A549 (cell line): ENCODE data around the gene MOGAT3. TPM values are rescaled to one million over a fixed set of nuclear protein-coding genes. Genes with fewer than 3 reads are reported as not detected.

Experiments used
- ATAC-seq, 2 experiments: fragments of 200-7000 bp in 1 of 2; fragments of >200 bp in 1 of 2; cut with Nextera tagmentation in 1 of 2; cut with Tn5 transposase in 1 of 2; 3 replicates each; pipeline versions ENCODE4 v1.8.0 to v1.9.1; 2018 to 2020; ENCODE audit warnings: mild to moderate bottlenecking in 1 of 2, moderate library complexity in 1 of 2
- CTCF ChIA-PET: fragments of 300-600 bp; sonication (Branson Sonifier 250); formaldehyde crosslinking; extraction: SDS; loops from one replicate; lab custom pipeline; 2021; ENCODE audit warnings: antibody characterized with exemption, inconsistent platforms; lab: Yijun Ruan, JAX
- POLR2A ChIA-PET: fragments of 350-600 bp; formaldehyde crosslinking; extraction: SDS; loops from one replicate; lab custom pipeline; 2021; ENCODE audit warnings: antibody characterized with exemption, inconsistent platforms; lab: Yijun Ruan, JAX
- DNase-seq, 2 experiments: peaks; one replicate each; pipeline versions ENCODE4 v3.0.0 to v3.0.0-alpha.2; 2011 to 2016; ENCODE audit warnings: low read depth in 1 of 2, low spot score in 1 of 2
- FAIRE-seq: peaks from 2 replicates; lab custom pipeline; 2011; peaks lifted over from hg19 to GRCh38; lab: Jason Lieb, UNC
- H3K27ac ChIP-seq, 2 experiments: fragments of >200 bp; sonication (Bioruptor Twin); formaldehyde crosslinking; 3 replicates each; pipeline ENCODE4 v1.5.1; 2016 to 2017
- H3K4me1 ChIP-seq: fragments of >200 bp; sonication (Bioruptor Twin); formaldehyde crosslinking; 3 replicates; pipeline ENCODE4 v1.6.1; 2016
- H3K4me2 ChIP-seq: fragments of >200 bp; sonication (Bioruptor Twin); formaldehyde crosslinking; 3 replicates; pipeline ENCODE4 v1.6.1; 2016
- H3K4me3 ChIP-seq: fragments of >200 bp; sonication (Bioruptor Twin); formaldehyde crosslinking; 3 replicates; pipeline ENCODE4 v1.5.1; 2016
- H3K9me3 ChIP-seq: fragments of >200 bp; sonication (Bioruptor Twin); formaldehyde crosslinking; 3 replicates; pipeline ENCODE4 v1.6.1; 2016
- BHLHE40 ChIP-seq: IDR thresholded peaks from 2 replicates; pipeline ENCODE4 v1.6.1; 2012; ENCODE audit warnings: low read depth, low read length, inconsistent platforms
- CEBPB ChIP-seq, 2 experiments: fragments of >200 bp in 1 of 2; sonication (Bioruptor Twin) in 1 of 2; formaldehyde crosslinking in 1 of 2; IDR thresholded peaks; 2 replicates each; pipeline ENCODE4 v1.6.1; 2012 to 2016
- CHD2 ChIP-seq: fragments of 150-350 bp; IDR thresholded peaks from 2 replicates; pipeline ENCODE4 v1.6.1; 2014; ENCODE audit warnings: low read length; ENCODE audit not compliant: partially characterized antibody
- FOSL2 ChIP-seq, 2 experiments: fragments of 450-650 bp in 1 of 2; fragments of >200 bp in 1 of 2; sonication (Bioruptor Twin) in 1 of 2; formaldehyde crosslinking; IDR thresholded peaks; 2 replicates each; pipeline versions ENCODE4 v1.5.0 to v1.6.1; 2016 to 2020; ENCODE audit warnings: mild to moderate bottlenecking in 1 of 2, moderate library complexity in 1 of 2
- GATA3 ChIP-seq: IDR thresholded peaks from 2 replicates; pipeline ENCODE4 v1.6.1; 2012; ENCODE audit warnings: borderline replicate concordance
- HDAC2 ChIP-seq: fragments of 200-600 bp; sonication (generic); IDR thresholded peaks from 2 replicates; pipeline ENCODE4 v1.6.1; 2016
- HOXB13 ChIP-seq: fragments of 250-450 bp; sonication (Bioruptor Pico); IDR thresholded peaks from 2 replicates; pipeline ENCODE4 v1.5.0; 2020; ENCODE audit warnings: low read depth, mild to moderate bottlenecking, moderate library complexity
- HOXB5 ChIP-seq: fragments of 250-450 bp; sonication (Bioruptor Pico); IDR thresholded peaks from 2 replicates; pipeline ENCODE4 v1.5.0; 2020; ENCODE audit warnings: mild to moderate bottlenecking, moderate library complexity
- JUN ChIP-seq, 2 experiments: fragments of >200 bp; sonication (Bioruptor Twin); formaldehyde crosslinking; IDR thresholded peaks; 2 replicates in 1 of 2; 3 replicates in 1 of 2; pipeline ENCODE4 v1.6.1; 2016 to 2017
- JUNB ChIP-seq: fragments of >200 bp; sonication (Bioruptor Twin); formaldehyde crosslinking; IDR thresholded peaks from 2 replicates; pipeline ENCODE4 v1.6.1; 2016
- MAFK ChIP-seq: fragments of 450-650 bp; IDR thresholded peaks from 2 replicates; pipeline ENCODE4 v1.6.1; 2014; ENCODE audit not compliant: partially characterized antibody
- MYC ChIP-seq: IDR thresholded peaks from 2 replicates; pipeline ENCODE4 v1.6.1; 2012; ENCODE audit warnings: mild to moderate bottlenecking, inconsistent platforms, low read length, improper control_type of control experiment, borderline replicate concordance
- NFE2L2 ChIP-seq: fragments of 150-350 bp; conservative IDR thresholded peaks from 2 replicates; pipeline ENCODE4 v1.6.1; 2014; ENCODE audit warnings: low read length
- NPAS2 ChIP-seq: fragments of 250-450 bp; sonication (Bioruptor Pico); IDR thresholded peaks from 2 replicates; pipeline ENCODE4 v1.8.0; 2022; ENCODE audit warnings: mild to moderate bottlenecking, moderate library complexity, borderline replicate concordance
- PHF8 ChIP-seq: fragments of 200-600 bp; sonication (generic); IDR thresholded peaks from 2 replicates; pipeline ENCODE4 v1.6.1; 2016; ENCODE audit warnings: low read depth, mild to moderate bottlenecking, antibody characterized with exemption, moderate library complexity, borderline replicate concordance
- POLR2A ChIP-seq: IDR thresholded peaks from 2 replicates; pipeline ENCODE4 v1.6.1; 2012; ENCODE audit warnings: mild to moderate bottlenecking, low read length
- POLR2AphosphoS2 ChIP-seq: conservative IDR thresholded peaks from 2 replicates; pipeline ENCODE4 v1.6.1; 2012; ENCODE audit warnings: low read length, improper control_type of control experiment, inconsistent platforms
- RARB ChIP-seq: fragments of 250-450 bp; sonication (Bioruptor Pico); IDR thresholded peaks from 2 replicates; pipeline ENCODE4 v1.8.0; 2021; ENCODE audit warnings: mild to moderate bottlenecking, moderate library complexity
- ZSCAN20 ChIP-seq: fragments of 250-450 bp; sonication (Bioruptor Pico); IDR thresholded peaks from 2 replicates; pipeline ENCODE4 v1.8.0; 2022; ENCODE audit warnings: mild to moderate bottlenecking, moderate library complexity
- WGBS: methylation state at CpG from one replicate; pipeline ENCODE4 v1.1.6; 2017; ENCODE audit errors: missing lambda C conversion rate; 5-methylcytosine and 5-hydroxymethylcytosine counted together
- polyA plus RNA-seq, 4 experiments: library from polyadenylated mRNA; depleted of rRNA in 3 of 4; stranded (reverse); fragments of >200 nt; fragmentation: RNase III in 1 of 4; extraction: RNeasy Plus Mini Kit Qiagen cat#74134 plus additional on column Dnase treatment in 1 of 4; gene quantifications; 2 replicates in 3 of 4; 3 replicates in 1 of 4; pipeline ENCODE4 v1.2.3, GENCODE V29; 2011 to 2017
- TF ChIP-seq, protein P1 (sequence below): fragments of >200 bp; sonication (Bioruptor Twin); formaldehyde crosslinking; IDR thresholded peaks from 3 replicates; pipeline ENCODE4 v1.6.1; 2016
- TF ChIP-seq, protein P2 (sequence below): IDR thresholded peaks from 2 replicates; pipeline ENCODE4 v1.6.1; 2012
- TF ChIP-seq, protein P3 (sequence below): IDR thresholded peaks from 2 replicates; pipeline ENCODE4 v1.6.1; 2012; ENCODE audit warnings: low read depth, borderline replicate concordance

MOGAT3 gene
- polyA plus RNA-seq, 2 of the 4 experiments (the other 2 are of a cell fraction), result 0.09 to 0.14 TPM

DNA sequence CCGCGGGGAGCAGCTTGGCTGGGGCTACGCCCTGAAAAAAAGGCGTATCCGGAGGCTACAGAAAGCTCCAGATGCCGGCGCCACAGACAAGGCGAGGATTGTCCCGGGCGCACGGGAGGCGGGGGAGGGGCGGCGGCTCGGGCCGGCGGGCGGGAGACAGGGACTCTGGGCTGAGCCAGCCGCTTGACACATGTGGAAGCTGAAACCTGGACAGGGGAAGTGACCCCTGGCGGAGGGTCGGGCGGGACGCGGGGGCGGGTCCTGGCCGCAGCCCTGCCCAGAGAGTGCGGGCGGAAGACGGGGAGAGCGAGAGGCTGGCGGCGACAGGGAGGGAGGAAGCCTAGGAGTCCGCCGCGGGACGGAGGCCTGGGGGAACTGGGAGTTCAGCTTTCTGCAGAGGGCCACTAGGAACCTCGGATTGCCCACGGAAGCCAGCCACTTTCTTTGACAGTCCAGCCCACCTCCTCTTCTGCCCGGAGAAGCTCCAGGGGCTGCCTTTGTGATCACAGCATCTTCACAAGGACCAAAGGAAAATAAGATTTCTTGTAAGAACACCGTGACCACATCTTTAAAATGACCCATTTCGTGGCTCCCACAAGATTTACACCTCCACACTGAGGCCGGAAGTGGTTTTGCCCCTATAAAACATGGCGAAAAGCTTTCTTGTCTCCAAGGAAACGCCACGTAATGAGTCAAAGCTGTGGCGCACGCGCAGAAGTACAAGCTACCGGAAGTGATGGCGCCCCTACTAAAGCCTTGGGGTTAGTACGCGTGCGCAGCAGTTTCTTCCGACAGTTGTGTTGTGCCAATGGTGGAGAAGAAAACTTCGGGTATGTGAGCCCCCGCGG, 16.8 kb upstream of the MOGAT3 start, which contains the start of the genes PLOD3 and ZNHIT1:
TSS of gene PLOD3 (minus strand) at position 194 of the 848 bp plus-strand sequence. CDS start 307 bp downstream, outside the sequence.
TSS of gene ZNHIT1 (plus strand) at position 778 of the 848 bp plus-strand sequence. CDS start at position 809, 31 bp downstream.
- DNase-seq, result peak; percentile 98 to 100
- peak; percentile 97 for FAIRE-seq
- H3K27ac ChIP-seq, result peak within 1 kb of the TSS; percentile 90 to 98
- ChIA-PET CTCF (interaction anchor here (0.8 to 6.8 kb wide), 17 partner anchors 10 to 322 kb away, joined by 3 to 49 read pairs (median 6); partner anchors contain the start of genes ACHE, CLDN15, FIS1 and MOGAT3), POLR2A (interaction anchor here (0.6 to 1.7 kb wide), 17 partner anchors 10 to 512 kb away, joined by 3 to 15 read pairs (median 4); partner anchors contain the start of genes FIS1, SRRT, TRIM56 and UFSP1)
- H3K4me2 ChIP-seq, result peak within 1 kb of the TSS; percentile 91
- peak within 1 kb of the TSS; percentile 97 for H3K4me3 ChIP-seq
- ATAC-seq, result peak; percentile 92 to 94
- TF ChIP-seq GATA3 (no peak), NFE2L2 (no peak), JUN (IDR thresholded peaks at IDR 0.05) (peak; percentile 57 to 64; a peak in 2 of 5 replicates), HOXB5 (0 out of 2 replicates have a peak, but pooled peaks have one; percentile 44), JUNB (no peak), RARB (CRISPR knock-in tag) (no peak), POLR2AphosphoS2 (no peak), BHLHE40 (no peak), FOSL2 (IDR thresholded peaks at IDR 0.05) (no peak), FOSL2 (CRISPR knock-in tag; IDR thresholded peaks at IDR 0.05) (peak; percentile 40), HOXB13 (CRISPR knock-in tag) (no peak), POLR2A (peak; percentile 73), NPAS2 (no peak), ZSCAN20 (CRISPR knock-in tag) (no peak), CHD2 (no peak), CEBPB (IDR thresholded peaks at IDR 0.05) (no peak), PHF8 (peak; percentile 64)
- TF ChIP-seq, protein P1, sequence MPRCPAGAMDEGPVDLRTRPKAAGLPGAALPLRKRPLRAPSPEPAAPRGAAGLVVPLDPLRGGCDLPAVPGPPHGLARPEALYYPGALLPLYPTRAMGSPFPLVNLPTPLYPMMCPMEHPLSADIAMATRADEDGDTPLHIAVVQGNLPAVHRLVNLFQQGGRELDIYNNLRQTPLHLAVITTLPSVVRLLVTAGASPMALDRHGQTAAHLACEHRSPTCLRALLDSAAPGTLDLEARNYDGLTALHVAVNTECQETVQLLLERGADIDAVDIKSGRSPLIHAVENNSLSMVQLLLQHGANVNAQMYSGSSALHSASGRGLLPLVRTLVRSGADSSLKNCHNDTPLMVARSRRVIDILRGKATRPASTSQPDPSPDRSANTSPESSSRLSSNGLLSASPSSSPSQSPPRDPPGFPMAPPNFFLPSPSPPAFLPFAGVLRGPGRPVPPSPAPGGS, result peak; percentile 0; the same call in 1 of the 3 replicates
- TF ChIP-seq, protein P2, sequence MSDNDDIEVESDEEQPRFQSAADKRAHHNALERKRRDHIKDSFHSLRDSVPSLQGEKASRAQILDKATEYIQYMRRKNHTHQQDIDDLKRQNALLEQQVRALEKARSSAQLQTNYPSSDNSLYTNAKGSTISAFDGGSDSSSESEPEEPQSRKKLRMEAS, result peak; percentile 69; the same call in 1 of the 2 replicates
- TF ChIP-seq, protein P3, sequence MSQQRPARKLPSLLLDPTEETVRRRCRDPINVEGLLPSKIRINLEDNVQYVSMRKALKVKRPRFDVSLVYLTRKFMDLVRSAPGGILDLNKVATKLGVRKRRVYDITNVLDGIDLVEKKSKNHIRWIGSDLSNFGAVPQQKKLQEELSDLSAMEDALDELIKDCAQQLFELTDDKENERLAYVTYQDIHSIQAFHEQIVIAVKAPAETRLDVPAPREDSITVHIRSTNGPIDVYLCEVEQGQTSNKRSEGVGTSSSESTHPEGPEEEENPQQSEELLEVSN, result peak; percentile 36; the same call in 1 of the 2 replicates
- peaks cover 17% of the 10 kb centered on the region for H3K4me1 ChIP-seq
- under 1% methylated on average over 32 of the region's 57 CpGs for WGBS
- no peaks in the 10 kb centered on the region for H3K9me3 ChIP-seq

- ATAC-seq (peak in 1 of 2 experiments; percentile 44; a peak in 4 of 6 replicates), FAIRE-seq (no peak), DNase-seq (no peak)
- no peaks in the 10 kb centered on the region for H3K9me3 ChIP-seq
- H3K4me2 ChIP-seq, result peak overlapping the region; percentile 91
- H3K4me1 ChIP-seq, result peaks cover 17% of the 10 kb centered on the region
- 8% methylated on average over 10 of the region's 34 CpGs for WGBS
- ChIA-PET CTCF (interaction anchor here (0.8 to 6.8 kb wide), 15 partner anchors 10 to 322 kb away, joined by 3 to 49 read pairs (median 6); partner anchors contain the start of genes ACHE, CLDN15, FIS1 and MOGAT3), POLR2A (interaction anchor here (0.6 to 1.7 kb wide), 11 partner anchors 12 to 511 kb away, joined by 3 to 15 read pairs (median 4); partner anchors contain the start of genes FIS1, TRIM56 and UFSP1)
- TF ChIP-seq MYC (no peak), HDAC2 (no peak), MAFK (no peak)
- TF ChIP-seq, protein P3, result 0 out of 2 replicates have a peak, but pooled peaks have one; percentile 61
- TF ChIP-seq, all 56 proteins: peak for 1
- Histone ChIP-seq H3K4me3 (peak overlapping the region; percentile 97), H3K27ac (peak overlapping the region; percentile 90 to 98)
Observed at GRCh38 chr7:101216860-101217387, 16.1 kb upstream of the MOGAT3 start.
